Hepatocyte (in vitro differentiated cells): ENCODE data around the gene DDX56. TPM values are rescaled to one million over a fixed set of nuclear protein-coding genes. Genes with fewer than 3 reads are reported as not detected.

Experiments
- DNase-seq: peaks from one replicate; pipeline ENCODE4 v3.0.0-alpha.2; 2016; ENCODE audit warnings: low spot score
- H2AFZ ChIP-seq: fragments of 200-600 bp; sonication (generic); 2 replicates; pipeline ENCODE4 v1.6.0; 2016; ENCODE audit warnings: antibody characterized with exemption, mild to moderate bottlenecking
- H3K27ac ChIP-seq: fragments of 200-600 bp; sonication (generic); 2 replicates; pipeline ENCODE4 v1.5.1; 2016; ENCODE audit warnings: mild to moderate bottlenecking
- H3K27me3 ChIP-seq: fragments of 200-600 bp; sonication (generic); 2 replicates; pipeline ENCODE4 v1.6.1; 2016
- H3K36me3 ChIP-seq: fragments of 200-600 bp; sonication (generic); replicated peaks from 2 replicates; pipeline ENCODE4 v1.5.1; 2016; ENCODE audit warnings: low read depth; ENCODE audit not compliant: insufficient read depth
- H3K4me1 ChIP-seq: fragments of 200-600 bp; sonication (generic); 2 replicates; pipeline ENCODE4 v1.5.1; 2016; ENCODE audit warnings: mild to moderate bottlenecking, moderate library complexity; ENCODE audit not compliant: insufficient read depth
- H3K4me2 ChIP-seq: fragments of 200-600 bp; sonication (generic); 2 replicates; pipeline ENCODE4 v1.6.0; 2016
- H3K4me3 ChIP-seq: fragments of 200-600 bp; sonication (generic); 2 replicates; pipeline ENCODE4 v1.5.1; 2016; ENCODE audit warnings: mild to moderate bottlenecking
- H3K79me2 ChIP-seq: fragments of 200-600 bp; sonication (generic); 2 replicates; pipeline ENCODE4 v1.6.0; 2017; ENCODE audit warnings: mild to moderate bottlenecking
- H3K9me2 ChIP-seq: fragments of 200-600 bp; sonication (generic); replicated peaks from 2 replicates; pipeline ENCODE4 v1.6.0; 2017; ENCODE audit warnings: mild to moderate bottlenecking; ENCODE audit not compliant: insufficient read depth
- H3K9me3 ChIP-seq: fragments of 200-600 bp; sonication (generic); 2 replicates; pipeline ENCODE4 v1.5.1; 2016; ENCODE audit warnings: low read depth, mild to moderate bottlenecking
- H4K20me1 ChIP-seq: fragments of 200-600 bp; sonication (generic); 2 replicates; pipeline ENCODE4 v1.6.0; 2016; ENCODE audit warnings: mild to moderate bottlenecking; ENCODE audit not compliant: insufficient read depth, poor library complexity, severe bottlenecking
- CTCF ChIP-seq: fragments of 200-600 bp; sonication (generic); IDR thresholded peaks from 2 replicates; pipeline ENCODE4 v1.5.1; 2016; ENCODE audit warnings: antibody characterized with exemption, mild to moderate bottlenecking; ENCODE audit not compliant: poor library complexity
- EZH2 ChIP-seq: fragments of 200-600 bp; sonication (generic); IDR thresholded peaks from 2 replicates; pipeline ENCODE4 v1.6.1; 2016; ENCODE audit warnings: antibody characterized with exemption, mild to moderate bottlenecking, borderline replicate concordance
- EZH2phosphoT487 ChIP-seq: fragments of 200-600 bp; sonication (generic); IDR thresholded peaks from one replicate; pipeline ENCODE4 v1.6.1; 2018; ENCODE audit warnings: antibody characterized with exemption, mild to moderate bottlenecking, low read depth, moderate library complexity; ENCODE audit not compliant: unreplicated experiment, severe bottlenecking
- WGBS: methylation state at CpG from one replicate; pipeline ENCODE4 v1.1.6; 2016; ENCODE audit warnings: low lambda C conversion rate; ENCODE audit errors: missing lambda C conversion rate; 5-methylcytosine and 5-hydroxymethylcytosine counted together
- polyA plus RNA-seq: library from polyadenylated mRNA; unstranded; fragments of >200 nt; fragmentation: Nextera tagmentation; extraction: Ambion mirVana; gene quantifications from 2 replicates; pipeline ENCODE4 v1.2.1, GENCODE V29; 2016
- total RNA-seq: library from RNA; depleted of rRNA; stranded (reverse); fragments of >200 nt; gene quantifications from 2 replicates; pipeline ENCODE4 v1.2.3, GENCODE V29; 2014

Gene DDX56
- total and polyA plus RNA-seq, 2 experiments from 2014 or later = 57.1 to 85.0 TPM

GRCh38 chr7:44520574-44520973, 53.1 kb downstream of the DDX56 start:
- H3K27me3 ChIP-seq = no peaks in the 10 kb centered on the region
- no peaks in the 10 kb centered on the region for H3K36me3 ChIP-seq
- TF ChIP-seq EZH2phosphoT487 (no peak), EZH2 (no peak), CTCF (no peak)
- H2AFZ ChIP-seq = no peak overlapping the region
- no peaks in the 10 kb centered on the region for H4K20me1 ChIP-seq
- no peak overlapping the region for H3K27ac ChIP-seq
- no peak overlapping the region for H3K4me3 ChIP-seq
- 93% methylated on average over 5 of the region's 5 CpGs for WGBS
- H3K9me2 ChIP-seq = no peaks in the 10 kb centered on the region
- H3K4me2 ChIP-seq = no peak overlapping the region
- H3K4me1 ChIP-seq = no peaks in the 10 kb centered on the region
- H3K9me3 ChIP-seq = no peaks in the 10 kb centered on the region
- no peak for DNase-seq
- H3K79me2 ChIP-seq = no peaks in the 10 kb centered on the region

DNA sequence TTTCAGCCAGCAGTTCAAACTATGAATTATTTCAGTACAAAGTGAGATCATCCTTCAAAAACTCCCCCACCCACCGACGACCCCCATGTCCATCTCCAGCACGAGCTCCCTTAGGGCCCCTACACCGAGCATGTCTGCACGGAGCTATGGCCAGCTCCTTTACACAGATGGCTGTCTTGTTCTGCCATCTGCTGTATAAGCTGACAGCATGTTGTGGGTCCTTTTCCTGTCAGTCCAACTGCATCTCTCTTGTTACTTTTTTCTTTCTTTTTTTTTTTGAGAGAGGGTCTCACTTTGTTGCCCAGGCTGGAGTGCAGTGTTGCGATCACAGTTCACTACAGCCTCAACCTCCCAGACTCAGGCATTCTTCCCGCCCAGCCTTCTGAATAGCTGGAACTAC, 54.2 kb downstream of the DDX56 start:
- H3K4me3 ChIP-seq = no peak overlapping the region
- no peak for DNase-seq
- H3K79me2 ChIP-seq = no peaks in the 10 kb centered on the region
- H3K27ac ChIP-seq = no peak overlapping the region
- H3K27me3 ChIP-seq = no peaks in the 10 kb centered on the region
- H4K20me1 ChIP-seq = no peaks in the 10 kb centered on the region
- H2AFZ ChIP-seq = no peak overlapping the region
- no peaks in the 10 kb centered on the region for H3K4me1 ChIP-seq
- H3K9me3 ChIP-seq = no peaks in the 10 kb centered on the region
- H3K9me2 ChIP-seq = no peaks in the 10 kb centered on the region
- H3K36me3 ChIP-seq = no peaks in the 10 kb centered on the region
- TF ChIP-seq EZH2phosphoT487 (no peak), CTCF (no peak), EZH2 (no peak)
- H3K4me2 ChIP-seq = no peak overlapping the region
- 90% methylated on average over 7 of the region's 7 CpGs for WGBS

DNA sequence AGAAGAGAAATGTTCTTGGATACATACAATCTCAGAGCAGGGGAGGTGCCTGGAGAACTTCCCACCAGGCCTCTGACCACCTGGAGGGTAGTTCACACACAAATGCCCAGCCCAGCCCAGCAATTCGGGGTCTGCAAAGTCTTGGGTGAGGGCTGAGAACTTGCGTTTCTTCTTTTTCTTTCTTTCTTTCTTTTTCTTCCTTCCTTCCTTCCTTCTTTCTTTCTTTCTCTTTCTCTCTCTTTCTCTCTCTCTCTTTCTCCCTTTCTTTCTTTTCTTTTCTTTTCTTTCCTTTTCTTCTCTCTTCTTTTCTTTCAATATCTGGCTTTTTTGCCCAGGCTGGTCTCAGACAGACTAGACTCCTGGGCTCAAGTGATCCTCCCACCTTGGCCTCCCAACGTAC, 54.9 kb downstream of the DDX56 start:
- no peak for TF ChIP-seq EZH2phosphoT487
- TF ChIP-seq EZH2 = no peak
- no peak for TF ChIP-seq CTCF
- Histone ChIP-seq H3K36me3 (no peaks in the 10 kb centered on the region), H3K27ac (no peak overlapping the region)

GRCh38 chr7:44517175-44517574, 56.5 kb downstream of the DDX56 start:
- TF ChIP-seq EZH2 (no peak), CTCF (no peak), EZH2phosphoT487 (no peak)
- Histone ChIP-seq H3K79me2 (no peaks in the 10 kb centered on the region), H3K36me3 (no peaks in the 10 kb centered on the region), H3K4me1 (peaks cover 2% of the 10 kb centered on the region), H3K27ac (no peak overlapping the region), H3K9me2 (no peaks in the 10 kb centered on the region), H3K4me2 (no peak overlapping the region), H3K27me3 (no peaks in the 10 kb centered on the region), H3K9me3 (no peaks in the 10 kb centered on the region), H4K20me1 (no peaks in the 10 kb centered on the region), H3K4me3 (no peak overlapping the region), H2AFZ (no peak overlapping the region)
- DNase-seq = no peak
- WGBS = 92% methylated on average over 8 of the region's 8 CpGs

More for the DNA sequence above, 54.9 kb downstream of the DDX56 start:
- Histone ChIP-seq H3K79me2 (no peaks in the 10 kb centered on the region), H3K9me3 (no peaks in the 10 kb centered on the region), H3K4me2 (no peak overlapping the region), H3K4me3 (no peak overlapping the region), H2AFZ (no peak overlapping the region), H4K20me1 (no peaks in the 10 kb centered on the region), H3K27me3 (no peaks in the 10 kb centered on the region), H3K4me1 (no peaks in the 10 kb centered on the region), H3K9me2 (no peaks in the 10 kb centered on the region)
- WGBS = 87% methylated on average over 3 of the region's 3 CpGs
- no peak for DNase-seq
